ENCODE results near the gene MTMR2. TPM values are rescaled to one million over a fixed set of nuclear protein-coding genes. Genes with fewer than 3 reads are reported as not detected.

Gene MTMR2
- polyA plus RNA-seq, 1 of the 3 experiments (the other 2 are of a cell fraction), result 8.6 TPM

DNA sequence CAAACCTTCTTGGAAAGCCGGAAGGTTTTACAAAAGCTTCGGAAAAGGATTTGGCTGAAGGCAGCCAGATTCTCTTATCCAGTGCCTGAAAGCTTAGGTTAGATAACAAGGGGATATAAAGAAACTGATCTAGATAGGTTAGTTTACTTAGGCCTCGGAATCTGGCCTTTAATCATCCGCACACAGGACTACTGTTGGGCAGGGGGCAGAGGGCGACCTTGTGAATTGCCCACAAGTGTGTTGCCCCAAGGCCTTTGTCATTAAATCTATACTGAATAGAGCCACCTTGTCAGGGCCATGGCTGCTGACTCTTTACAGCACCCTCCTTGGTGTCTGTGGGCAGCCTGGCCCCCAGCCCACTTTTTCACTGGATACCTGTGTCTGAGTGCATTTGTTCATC is 9.7 kb upstream of the MTMR2 start:
- TF ChIP-seq FOXM1 (IDR thresholded peaks at IDR 0.05; ENCODE audit: low read depth) (no peak), YY1 (IDR thresholded peaks at IDR 0.05; ENCODE audit: low read depth) (no peak), GATA2 (CRISPR knock-in tag; IDR thresholded peaks at IDR 0.05) (no peak), ELF1 (IDR thresholded peaks at IDR 0.05) (no peak), GABPA (IDR thresholded peaks at IDR 0.05; ENCODE audit: low read depth) (no peak), MXI1 (IDR thresholded peaks at IDR 0.05; ENCODE audit: low read depth, low read length) (no peak)
- TF ChIP-seq, protein P1, sequence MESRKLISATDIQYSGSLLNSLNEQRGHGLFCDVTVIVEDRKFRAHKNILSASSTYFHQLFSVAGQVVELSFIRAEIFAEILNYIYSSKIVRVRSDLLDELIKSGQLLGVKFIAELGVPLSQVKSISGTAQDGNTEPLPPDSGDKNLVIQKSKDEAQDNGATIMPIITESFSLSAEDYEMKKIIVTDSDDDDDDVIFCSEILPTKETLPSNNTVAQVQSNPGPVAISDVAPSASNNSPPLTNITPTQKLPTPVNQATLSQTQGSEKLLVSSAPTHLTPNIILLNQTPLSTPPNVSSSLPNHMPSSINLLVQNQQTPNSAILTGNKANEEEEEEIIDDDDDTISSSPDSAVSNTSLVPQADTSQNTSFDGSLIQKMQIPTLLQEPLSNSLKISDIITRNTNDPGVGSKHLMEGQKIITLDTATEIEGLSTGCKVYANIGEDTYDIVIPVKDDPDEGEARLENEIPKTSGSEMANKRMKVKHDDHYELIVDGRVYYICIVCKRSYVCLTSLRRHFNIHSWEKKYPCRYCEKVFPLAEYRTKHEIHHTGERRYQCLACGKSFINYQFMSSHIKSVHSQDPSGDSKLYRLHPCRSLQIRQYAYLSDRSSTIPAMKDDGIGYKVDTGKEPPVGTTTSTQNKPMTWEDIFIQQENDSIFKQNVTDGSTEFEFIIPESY (IDR thresholded peaks at IDR 0.05; ENCODE audit: borderline replicate concordance, low read depth), result no peak
- TF ChIP-seq, protein P2, sequence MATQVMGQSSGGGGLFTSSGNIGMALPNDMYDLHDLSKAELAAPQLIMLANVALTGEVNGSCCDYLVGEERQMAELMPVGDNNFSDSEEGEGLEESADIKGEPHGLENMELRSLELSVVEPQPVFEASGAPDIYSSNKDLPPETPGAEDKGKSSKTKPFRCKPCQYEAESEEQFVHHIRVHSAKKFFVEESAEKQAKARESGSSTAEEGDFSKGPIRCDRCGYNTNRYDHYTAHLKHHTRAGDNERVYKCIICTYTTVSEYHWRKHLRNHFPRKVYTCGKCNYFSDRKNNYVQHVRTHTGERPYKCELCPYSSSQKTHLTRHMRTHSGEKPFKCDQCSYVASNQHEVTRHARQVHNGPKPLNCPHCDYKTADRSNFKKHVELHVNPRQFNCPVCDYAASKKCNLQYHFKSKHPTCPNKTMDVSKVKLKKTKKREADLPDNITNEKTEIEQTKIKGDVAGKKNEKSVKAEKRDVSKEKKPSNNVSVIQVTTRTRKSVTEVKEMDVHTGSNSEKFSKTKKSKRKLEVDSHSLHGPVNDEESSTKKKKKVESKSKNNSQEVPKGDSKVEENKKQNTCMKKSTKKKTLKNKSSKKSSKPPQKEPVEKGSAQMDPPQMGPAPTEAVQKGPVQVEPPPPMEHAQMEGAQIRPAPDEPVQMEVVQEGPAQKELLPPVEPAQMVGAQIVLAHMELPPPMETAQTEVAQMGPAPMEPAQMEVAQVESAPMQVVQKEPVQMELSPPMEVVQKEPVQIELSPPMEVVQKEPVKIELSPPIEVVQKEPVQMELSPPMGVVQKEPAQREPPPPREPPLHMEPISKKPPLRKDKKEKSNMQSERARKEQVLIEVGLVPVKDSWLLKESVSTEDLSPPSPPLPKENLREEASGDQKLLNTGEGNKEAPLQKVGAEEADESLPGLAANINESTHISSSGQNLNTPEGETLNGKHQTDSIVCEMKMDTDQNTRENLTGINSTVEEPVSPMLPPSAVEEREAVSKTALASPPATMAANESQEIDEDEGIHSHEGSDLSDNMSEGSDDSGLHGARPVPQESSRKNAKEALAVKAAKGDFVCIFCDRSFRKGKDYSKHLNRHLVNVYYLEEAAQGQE (IDR thresholded peaks at IDR 0.05; ENCODE audit: low read depth, low read length), result no peak
- TF ChIP-seq, protein P3, sequence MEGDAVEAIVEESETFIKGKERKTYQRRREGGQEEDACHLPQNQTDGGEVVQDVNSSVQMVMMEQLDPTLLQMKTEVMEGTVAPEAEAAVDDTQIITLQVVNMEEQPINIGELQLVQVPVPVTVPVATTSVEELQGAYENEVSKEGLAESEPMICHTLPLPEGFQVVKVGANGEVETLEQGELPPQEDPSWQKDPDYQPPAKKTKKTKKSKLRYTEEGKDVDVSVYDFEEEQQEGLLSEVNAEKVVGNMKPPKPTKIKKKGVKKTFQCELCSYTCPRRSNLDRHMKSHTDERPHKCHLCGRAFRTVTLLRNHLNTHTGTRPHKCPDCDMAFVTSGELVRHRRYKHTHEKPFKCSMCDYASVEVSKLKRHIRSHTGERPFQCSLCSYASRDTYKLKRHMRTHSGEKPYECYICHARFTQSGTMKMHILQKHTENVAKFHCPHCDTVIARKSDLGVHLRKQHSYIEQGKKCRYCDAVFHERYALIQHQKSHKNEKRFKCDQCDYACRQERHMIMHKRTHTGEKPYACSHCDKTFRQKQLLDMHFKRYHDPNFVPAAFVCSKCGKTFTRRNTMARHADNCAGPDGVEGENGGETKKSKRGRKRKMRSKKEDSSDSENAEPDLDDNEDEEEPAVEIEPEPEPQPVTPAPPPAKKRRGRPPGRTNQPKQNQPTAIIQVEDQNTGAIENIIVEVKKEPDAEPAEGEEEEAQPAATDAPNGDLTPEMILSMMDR (IDR thresholded peaks at IDR 0.05), result no peak
- TF ChIP-seq, protein P4, sequence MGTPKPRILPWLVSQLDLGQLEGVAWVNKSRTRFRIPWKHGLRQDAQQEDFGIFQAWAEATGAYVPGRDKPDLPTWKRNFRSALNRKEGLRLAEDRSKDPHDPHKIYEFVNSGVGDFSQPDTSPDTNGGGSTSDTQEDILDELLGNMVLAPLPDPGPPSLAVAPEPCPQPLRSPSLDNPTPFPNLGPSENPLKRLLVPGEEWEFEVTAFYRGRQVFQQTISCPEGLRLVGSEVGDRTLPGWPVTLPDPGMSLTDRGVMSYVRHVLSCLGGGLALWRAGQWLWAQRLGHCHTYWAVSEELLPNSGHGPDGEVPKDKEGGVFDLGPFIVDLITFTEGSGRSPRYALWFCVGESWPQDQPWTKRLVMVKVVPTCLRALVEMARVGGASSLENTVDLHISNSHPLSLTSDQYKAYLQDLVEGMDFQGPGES (IDR thresholded peaks at IDR 0.05; ENCODE audit: low read depth, low read length), result no peak
- Histone ChIP-seq H3K9me3 (no peaks in the 10 kb centered on the region; the same call in 1 of the 2 replicates), H3K27ac (ENCODE audit: low read depth in 2 of 2, low read length in 1 of 2) (no peak overlapping the region), H3F3A (replicated peaks; ENCODE audit: insufficient read depth) (no peaks in the 10 kb centered on the region), H3K79me2 (ENCODE audit: insufficient read depth) (no peaks in the 10 kb centered on the region), H3K9me2 (no peaks in the 10 kb centered on the region), H3K4me2 (no peak overlapping the region), H4K20me1 (ENCODE audit: insufficient read depth) (no peaks in the 10 kb centered on the region), H3K27me3 (ENCODE audit: insufficient read depth) (no peaks in the 10 kb centered on the region), H2AFZ (ENCODE audit: low read depth) (no peak overlapping the region), H3K36me3 (replicated peaks in 1 of 2; ENCODE audit: control insufficient read depth in 1 of 2, insufficient read depth in 2 of 2, low read length in 1 of 2) (no peaks in the 10 kb centered on the region), H3K9ac (no peak overlapping the region), H3K4me3 (ENCODE audit: low read depth in 2 of 2, low read length in 1 of 2) (no peak overlapping the region), H3K4me1 (ENCODE audit: control insufficient read depth in 1 of 2, insufficient read depth in 2 of 2, low read depth in 1 of 2, low read length in 1 of 2) (no peaks in the 10 kb centered on the region)
- ChIA-PET CTCF (no interaction called here), POLR2A (no interaction called here)
- no peak for DNase-seq
- WGBS (ENCODE audit: low lambda C conversion rate), result 93% methylated on average over 5 of the region's 5 CpGs
